Spinal cord (tissue), 10 donors: Measurements from ENCODE around the gene GMPR. TPM values are rescaled to one million over a fixed set of nuclear protein-coding genes. Genes with fewer than 3 reads are reported as not detected.

Source experiments
- DNase-seq, 6 donors: peaks; one replicate each; pipeline versions ENCODE4 v3.0.0 to v3.0.0-alpha.2; 2013 to 2015; ENCODE audit warnings: low spot score in 6 of 6, low read depth in 4 of 6
- H3K27ac ChIP-seq: one replicate; pipeline ENCODE4 v1.5.1; 2013; ENCODE audit warnings: low read depth, low read length, control low read depth
- H3K27me3 ChIP-seq: one replicate; pipeline ENCODE4 v1.6.1; 2013; ENCODE audit warnings: low read length; ENCODE audit not compliant: control insufficient read depth, insufficient read depth
- H3K36me3 ChIP-seq: one replicate; pipeline ENCODE4 v1.6.1; 2013; ENCODE audit warnings: low read length; ENCODE audit not compliant: control insufficient read depth, insufficient read depth
- H3K4me1 ChIP-seq: one replicate; pipeline ENCODE4 v1.6.1; 2013; ENCODE audit warnings: low read length; ENCODE audit not compliant: control insufficient read depth, insufficient read depth
- H3K4me3 ChIP-seq: one replicate; pipeline ENCODE4 v1.5.1; 2013; ENCODE audit warnings: low read depth, low read length, control low read depth
- H3K9me3 ChIP-seq: one replicate; pipeline ENCODE4 v1.6.1; 2013; ENCODE audit warnings: low read length; ENCODE audit not compliant: control insufficient read depth, insufficient read depth
- WGBS: methylation state at CpG from one replicate; pipeline ENCODE4 v1.1.5; 2013; ENCODE audit warnings: missing lambda C conversion rate; ENCODE audit not compliant: insufficient coverage; 5-methylcytosine and 5-hydroxymethylcytosine counted together
- polyA plus RNA-seq, 2 donors: library from polyadenylated mRNA; unstranded; fragments of 120-200 nt; gene quantifications; one replicate each; pipeline ENCODE4 v1.2.1, GENCODE V29; 2013; ENCODE audit not compliant: insufficient read length in 2 of 2
- total RNA-seq, 2 donors: library from RNA; depleted of rRNA in 1 of 2; stranded (reverse); fragments of 120-200 nt in 1 of 2; fragments of >200 nt in 1 of 2; gene quantifications; one replicate each; pipeline versions ENCODE4 v1.2.3 to v1.2.4, GENCODE V29; 2013 to 2014
- donor health status: healthy.

GMPR gene
- total and polyA plus RNA-seq, 4 donors, result 16.7 to 39.4 (median 35.5) TPM

- Histone ChIP-seq H3K4me1 (peaks cover 25% of the 10 kb centered on the region), H3K27ac (no peak overlapping the region), H3K27me3 (no peaks in the 10 kb centered on the region), H3K4me3 (no peak overlapping the region), H3K9me3 (no peaks in the 10 kb centered on the region), H3K36me3 (peaks cover 23% of the 10 kb centered on the region)
- DNase-seq, result no peak
- 97% methylated on average over 43 of the region's 43 CpGs for WGBS
These were observed 88.8 kb downstream of the GMPR start for GRCh38 chr6:16326971-16327776.

DNA sequence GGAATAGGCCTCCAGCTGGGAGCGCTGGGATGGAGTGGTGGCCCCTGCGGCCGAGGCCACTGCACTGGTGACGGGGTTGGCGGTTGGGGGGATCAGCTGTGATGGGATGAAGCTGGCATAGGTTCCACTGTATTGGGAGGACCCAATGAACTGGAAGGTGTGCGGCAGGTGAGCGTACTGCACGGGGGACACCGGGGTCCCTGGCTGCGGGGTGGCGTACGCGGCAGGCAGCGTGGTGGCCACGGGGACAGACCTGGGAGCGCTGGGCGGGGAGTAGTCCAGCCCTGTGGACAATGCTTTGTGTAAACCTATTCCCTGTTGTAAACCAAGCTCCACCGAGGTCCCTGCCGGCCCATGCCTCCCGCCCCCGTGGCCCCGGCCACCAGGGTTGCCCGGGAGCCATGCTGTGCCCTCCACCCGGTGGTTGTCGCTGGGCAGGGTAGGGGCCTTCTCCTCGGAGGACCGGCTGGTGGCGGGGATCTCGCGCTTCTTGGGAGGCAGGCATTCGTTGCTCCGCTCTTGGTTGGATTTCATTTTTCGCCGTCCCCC, 89.5 kb downstream of the GMPR start:
- peaks cover 23% of the 10 kb centered on the region for H3K36me3 ChIP-seq
- no peaks in the 10 kb centered on the region for H3K27me3 ChIP-seq
- WGBS, result 94% methylated on average over 34 of the region's 34 CpGs
- H3K27ac ChIP-seq, result no peak overlapping the region
- H3K4me1 ChIP-seq, result peaks cover 25% of the 10 kb centered on the region
- no peak for DNase-seq
- no peak overlapping the region for H3K4me3 ChIP-seq
- H3K9me3 ChIP-seq, result no peaks in the 10 kb centered on the region

GRCh38 chr6:16329233-16329632, 90.8 kb downstream of the GMPR start:
- Histone ChIP-seq H3K4me3 (no peak overlapping the region), H3K27me3 (no peaks in the 10 kb centered on the region), H3K36me3 (peaks cover 23% of the 10 kb centered on the region), H3K9me3 (no peaks in the 10 kb centered on the region), H3K27ac (no peak overlapping the region), H3K4me1 (peaks cover 13% of the 10 kb centered on the region)
- 65% methylated on average over 6 of the region's 6 CpGs for WGBS
- DNase-seq, result no peak

GRCh38 chr6:16331384-16332174, 93.2 kb downstream of the GMPR start:
- H3K4me3 ChIP-seq, result no peak overlapping the region

DNA sequence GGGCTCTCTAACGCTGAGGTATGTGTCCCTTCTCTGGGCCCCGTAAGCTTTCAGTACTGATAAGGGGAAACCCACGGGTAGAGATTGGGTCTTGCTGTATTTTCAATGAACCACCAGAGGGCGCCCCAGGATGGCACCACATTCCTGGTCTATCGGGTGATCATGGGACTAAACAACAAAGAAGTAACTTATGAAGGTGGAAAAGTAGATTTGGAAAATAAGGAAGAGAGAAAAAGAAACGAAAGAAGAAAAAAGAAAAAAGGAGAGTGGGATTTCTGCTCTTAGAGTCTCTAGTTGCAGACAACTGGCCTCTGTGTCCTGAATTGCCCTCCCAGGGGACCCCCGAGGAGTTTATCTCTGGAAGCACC, 93.8 kb downstream of the GMPR start:
- no peak overlapping the region for H3K4me3 ChIP-seq
- peak in 4 of 6 donors; percentile 80 to 96 (median 89) for DNase-seq
- H3K27ac ChIP-seq, result peak overlapping the region; percentile 44

More at GRCh38 chr6:16331384-16332174, 93.2 kb downstream of the GMPR start:
- peaks cover 19% of the 10 kb centered on the region for H3K36me3 ChIP-seq
- 17% methylated on average over 2 of the region's 11 CpGs for WGBS
- H3K4me1 ChIP-seq, result peaks cover 17% of the 10 kb centered on the region
- H3K27ac ChIP-seq, result peak overlapping the region; percentile 44
- peak in 4 of 6 donors; percentile 55 to 93 (median 78) for DNase-seq
- no peaks in the 10 kb centered on the region for H3K27me3 ChIP-seq
- no peaks in the 10 kb centered on the region for H3K9me3 ChIP-seq

GRCh38 chr6:16333580-16333979, 95.2 kb downstream of the GMPR start:
- no peak for DNase-seq
- Histone ChIP-seq H3K36me3 (peaks cover 2% of the 10 kb centered on the region), H3K27me3 (no peaks in the 10 kb centered on the region), H3K4me1 (peaks cover 30% of the 10 kb centered on the region), H3K27ac (no peak overlapping the region), H3K9me3 (no peaks in the 10 kb centered on the region), H3K4me3 (no peak overlapping the region)
- WGBS, result 100% methylated on average over 1 of the region's 3 CpGs

More for the DNA sequence above, 93.8 kb downstream of the GMPR start:
- no peaks in the 10 kb centered on the region for H3K27me3 ChIP-seq
- 0% methylated on average over 5 of the region's 7 CpGs for WGBS
- peaks cover 23% of the 10 kb centered on the region for H3K4me1 ChIP-seq
- no peaks in the 10 kb centered on the region for H3K9me3 ChIP-seq
- H3K36me3 ChIP-seq, result peaks cover 13% of the 10 kb centered on the region

DNA sequence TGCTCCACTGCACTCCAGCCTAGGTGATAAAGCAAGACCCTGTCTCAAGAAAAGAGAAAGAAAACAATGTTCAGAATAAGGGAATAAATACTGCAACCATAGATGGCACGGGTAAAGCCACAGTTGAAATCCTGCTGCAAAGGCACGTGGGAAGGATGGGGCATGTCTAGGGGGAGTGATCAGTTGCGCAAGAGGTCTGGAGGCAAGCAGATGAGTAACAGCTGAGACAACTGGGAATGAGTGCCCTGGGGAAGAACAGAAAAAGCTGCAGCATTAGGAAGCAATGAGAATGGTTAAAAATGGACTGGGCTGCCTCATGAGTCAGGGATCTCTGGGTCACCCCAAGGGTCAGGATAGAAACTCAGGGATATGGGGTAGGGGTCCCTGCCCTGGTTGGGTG, 96.3 kb downstream of the GMPR start:
- H3K9me3 ChIP-seq, result no peaks in the 10 kb centered on the region
- H3K27ac ChIP-seq, result no peak overlapping the region
- no peak for DNase-seq
- peaks cover 38% of the 10 kb centered on the region for H3K4me1 ChIP-seq
- no peak overlapping the region for H3K4me3 ChIP-seq
- H3K27me3 ChIP-seq, result no peaks in the 10 kb centered on the region
- 89% methylated on average over 3 of the region's 3 CpGs for WGBS
- H3K36me3 ChIP-seq, result peaks cover 2% of the 10 kb centered on the region

- no peak for DNase-seq
- peaks cover 38% of the 10 kb centered on the region for H3K4me1 ChIP-seq
- H3K27me3 ChIP-seq, result no peaks in the 10 kb centered on the region
- no peak overlapping the region for H3K27ac ChIP-seq
- no peaks in the 10 kb centered on the region for H3K9me3 ChIP-seq
- WGBS, result 70% methylated on average over 1 of the region's 10 CpGs
- H3K4me3 ChIP-seq, result no peak overlapping the region
- H3K36me3 ChIP-seq, result peaks cover 2% of the 10 kb centered on the region
These were observed 96.8 kb downstream of the GMPR start for GRCh38 chr6:16335176-16335575.

DNA sequence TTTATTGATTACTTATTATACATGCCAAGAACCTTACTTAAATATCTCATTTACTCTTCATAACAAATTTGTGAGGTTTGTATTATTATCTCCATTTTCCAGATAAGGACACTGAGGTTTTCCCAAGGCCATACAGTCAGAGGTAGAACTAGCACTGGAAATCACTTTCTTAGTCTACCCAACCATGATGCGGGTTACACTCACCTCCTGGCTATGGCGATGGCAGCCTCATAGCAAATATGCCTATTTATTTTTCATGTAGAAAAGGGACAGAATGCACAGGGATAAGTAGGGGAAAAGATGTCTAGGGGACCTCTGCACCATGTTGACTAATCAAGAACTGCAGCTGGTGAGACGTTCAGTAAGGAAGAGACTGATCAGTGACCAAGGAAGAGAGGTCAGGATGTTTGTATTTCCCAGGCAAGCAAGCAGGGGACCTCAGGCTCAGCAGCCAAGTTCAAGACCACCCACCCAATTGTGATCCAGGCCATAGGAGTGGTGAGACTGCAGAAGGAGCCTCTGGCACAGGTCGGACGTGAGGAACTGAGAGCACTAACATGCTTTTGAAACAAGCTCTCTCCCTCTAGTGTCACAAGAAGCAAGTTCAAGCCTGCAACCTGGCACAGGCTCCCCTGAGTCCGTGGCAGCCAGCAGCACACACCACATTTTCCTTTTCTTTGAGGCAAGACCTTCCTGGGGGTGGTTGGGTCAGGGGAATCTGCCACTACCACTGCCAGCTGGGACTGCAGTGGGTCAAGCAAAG, 97.8 kb downstream of the GMPR start:
- H3K4me1 ChIP-seq, result peaks cover 34% of the 10 kb centered on the region
- peaks cover 2% of the 10 kb centered on the region for H3K36me3 ChIP-seq
- H3K27me3 ChIP-seq, result no peaks in the 10 kb centered on the region
- H3K27ac ChIP-seq, result peak overlapping the region; percentile 18
- DNase-seq, result no peak
- no peaks in the 10 kb centered on the region for H3K9me3 ChIP-seq
- WGBS, result 100% methylated on average over 1 of the region's 6 CpGs
- no peak overlapping the region for H3K4me3 ChIP-seq
